Upper lobe of left lung (tissue), 4 donors: ENCODE data around the gene TSPAN2.

Experiments used
- CTCF ChIP-seq, 6 experiments: fragments of 450-650 bp in 4 of 6; fragments of 200-600 bp in 2 of 6; sonication (generic) in 2 of 6; IDR thresholded peaks; one replicate each; pipeline ENCODE4 v1.5.1; 2016 to 2019; ENCODE audit warnings: antibody characterized with exemption in 6 of 6
- POLR2A ChIP-seq, 4 donors: fragments of 450-650 bp; IDR thresholded peaks; one replicate each; pipeline ENCODE4 v1.5.1; 2016 to 2017; ENCODE audit warnings: antibody characterized with exemption in 4 of 4, mild to moderate bottlenecking in 2 of 4
- POLR2AphosphoS5 ChIP-seq, 2 donors: sonication (generic); formaldehyde crosslinking; IDR thresholded peaks; one replicate each; pipeline ENCODE4 v1.5.1; 2017; ENCODE audit warnings: antibody characterized with exemption in 2 of 2

GRCh38 chr1:115076384-115076915, 12.9 kb downstream of the TSPAN2 start:
- TF ChIP-seq CTCF (IDR thresholded peaks at IDR 0.05): no peak
- TF ChIP-seq POLR2A (IDR thresholded peaks at IDR 0.05): no peak
- TF ChIP-seq POLR2AphosphoS5 (IDR thresholded peaks at IDR 0.05): no peak
